CD4-positive, CD25-positive, alpha-beta regulatory T cell (primary cell): ENCODE results near the gene MRPL52. TPM values are rescaled to one million over a fixed set of nuclear protein-coding genes. Genes with fewer than 3 reads are reported as not detected.
A peak's percentile ranks its signal among the peaks of the same experiment; 100 is the strongest.

Experiments
- ATAC-seq, 2 donors: fragments of 150-1000 bp; cut with Tn5 transposase; one replicate each; pipeline ENCODE4 v1.10.0; 2021; ENCODE audit warnings: low read depth in 2 of 2, moderate number of reproducible peaks in 2 of 2, moderate library complexity in 1 of 2
- DNase-seq, 3 donors: peaks; one replicate each; pipeline versions ENCODE4 v3.0.0 to v3.0.0-alpha.2; 2012 to 2022; ENCODE audit warnings: mixed read lengths in 1 of 3
- H3K27ac ChIP-seq: one replicate; pipeline ENCODE4 v1.7.0; 2013; ENCODE audit warnings: mild to moderate bottlenecking, low read length; ENCODE audit not compliant: insufficient read depth, poor library complexity, severe bottlenecking
- H3K27me3 ChIP-seq: one replicate; pipeline ENCODE4 v1.7.0; 2013; ENCODE audit warnings: low read length; ENCODE audit not compliant: control insufficient read depth, insufficient read depth
- H3K36me3 ChIP-seq: one replicate; pipeline ENCODE4 v1.7.0; 2013; ENCODE audit warnings: mild to moderate bottlenecking, low read length, moderate library complexity; ENCODE audit not compliant: control insufficient read depth, insufficient read depth
- H3K4me1 ChIP-seq: 2 replicates; pipeline ENCODE4 v1.7.0; 2013; ENCODE audit warnings: mild to moderate bottlenecking, low read length; ENCODE audit not compliant: insufficient read depth, control insufficient read depth, poor library complexity, severe bottlenecking
- H3K4me3 ChIP-seq: one replicate; pipeline ENCODE4 v1.7.0; 2013; ENCODE audit warnings: low read depth, mild to moderate bottlenecking, low read length, moderate library complexity
- H3K9me3 ChIP-seq, 2 experiments: 1 replicate in 1 of 2; 2 replicates in 1 of 2; pipeline ENCODE4 v1.7.0; 2013; ENCODE audit warnings: low read length in 2 of 2, mild to moderate bottlenecking in 1 of 2, moderate library complexity in 1 of 2; ENCODE audit not compliant: control insufficient read depth in 2 of 2
- H3K27ac Mint-ChIP-seq, 3 donors: one replicate each; pipeline ENCODE4 v1.8.0; 2020 to 2022; ENCODE audit warnings: mild to moderate bottlenecking in 3 of 3, mixed read lengths in 3 of 3, moderate library complexity in 2 of 3
- H3K27me3 Mint-ChIP-seq: one replicate; pipeline ENCODE4 v1.8.0; 2022; ENCODE audit warnings: mild to moderate bottlenecking, mixed read lengths
- H3K36me3 Mint-ChIP-seq: one replicate; pipeline ENCODE4 v1.8.0; 2020; ENCODE audit warnings: mixed read lengths
- H3K4me1 Mint-ChIP-seq, 4 donors: one replicate each; pipeline ENCODE4 v1.8.0; 2020 to 2022; ENCODE audit warnings: mixed read lengths in 4 of 4, mild to moderate bottlenecking in 1 of 4
- H3K4me3 Mint-ChIP-seq, 4 donors: one replicate each; pipeline ENCODE4 v1.8.0; 2020 to 2022; ENCODE audit warnings: mild to moderate bottlenecking in 4 of 4, mixed read lengths in 4 of 4, moderate library complexity in 3 of 4
- H3K9me3 Mint-ChIP-seq, 7 donors: one replicate each; pipeline ENCODE4 v1.8.0; 2020 to 2022; ENCODE audit warnings: mixed read lengths in 7 of 7, mild to moderate bottlenecking in 3 of 7, moderate library complexity in 2 of 7
- polyA plus RNA-seq, 4 donors: library from polyadenylated mRNA; unstranded; fragments of 300-500 nt; fragmentation: Illumina TruSeq; gene quantifications; one replicate each; pipeline ENCODE4 v1.2.3, GENCODE V29; 2021
- total RNA-seq: library from RNA; stranded (reverse); gene quantifications from one replicate; pipeline ENCODE4 v1.2.3, GENCODE V29; 2022

Gene MRPL52
- total and polyA plus RNA-seq, 5 donors from 2014 or later = 35.7 to 148 (median 136) TPM

DNA sequence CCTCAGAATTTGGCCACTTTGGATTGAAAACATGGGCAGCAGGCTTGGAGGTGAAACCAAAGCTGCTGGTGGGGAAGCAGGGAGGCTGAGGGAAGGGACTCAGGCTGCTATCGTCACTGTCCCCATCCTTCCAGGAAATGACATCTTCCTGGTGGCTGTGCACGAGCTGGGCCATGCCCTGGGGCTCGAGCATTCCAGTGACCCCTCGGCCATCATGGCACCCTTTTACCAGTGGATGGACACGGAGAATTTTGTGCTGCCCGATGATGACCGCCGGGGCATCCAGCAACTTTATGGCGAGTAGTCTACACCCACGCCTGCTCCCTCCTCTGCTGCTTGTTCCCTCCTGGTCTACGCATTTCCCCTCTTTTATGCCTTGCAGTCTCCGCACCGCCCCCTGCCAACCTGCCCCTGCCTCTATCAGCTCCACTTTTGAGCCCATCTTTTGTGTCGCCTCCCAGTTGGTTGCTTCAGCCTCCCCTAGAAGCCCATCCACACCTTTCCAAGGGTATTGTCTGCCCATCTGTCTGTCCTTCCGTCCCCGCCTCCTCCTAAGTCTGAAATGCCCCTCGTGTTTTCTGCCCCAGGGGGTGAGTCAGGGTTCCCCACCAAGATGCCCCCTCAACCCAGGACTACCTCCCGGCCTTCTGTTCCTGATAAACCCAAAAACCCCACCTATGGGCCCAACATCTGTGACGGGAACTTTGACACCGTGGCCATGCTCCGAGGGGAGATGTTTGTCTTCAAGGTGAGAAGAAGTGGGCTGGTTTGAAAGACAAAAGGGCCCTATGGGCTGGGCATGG is 13.6 kb downstream of the MRPL52 start:
- peaks cover 25% of the 10 kb centered on the region for H3K27me3 Mint-ChIP-seq
- ATAC-seq (no peak), DNase-seq (no peak)
- H3K4me3 Mint-ChIP-seq = no peak overlapping the region
- no peaks in the 10 kb centered on the region for H3K9me3 Mint-ChIP-seq
- Histone ChIP-seq H3K36me3 (no peaks in the 10 kb centered on the region), H3K9me3 (no peaks in the 10 kb centered on the region), H3K4me1 (no peaks in the 10 kb centered on the region), H3K27me3 (no peaks in the 10 kb centered on the region), H3K27ac (no peak overlapping the region), H3K4me3 (no peak overlapping the region)
- H3K27ac Mint-ChIP-seq = peak overlapping the region in 1 of 3 donors; percentile 82
- H3K4me1 Mint-ChIP-seq = peaks cover 0 to 3% (median 0%) of the 10 kb centered on the region in 4 donors
- H3K36me3 Mint-ChIP-seq = no peaks in the 10 kb centered on the region

GRCh38 chr14:22844221-22845102 is 14.8 kb downstream of the MRPL52 start:
- Histone ChIP-seq H3K36me3 (no peaks in the 10 kb centered on the region), H3K27ac (no peak overlapping the region), H3K9me3 (no peaks in the 10 kb centered on the region), H3K27me3 (no peaks in the 10 kb centered on the region), H3K4me1 (no peaks in the 10 kb centered on the region), H3K4me3 (no peak overlapping the region)
- Mint-ChIP-seq H3K36me3 (no peaks in the 10 kb centered on the region), H3K4me1 (no peaks in the 10 kb centered on the region), H3K4me3 (no peak overlapping the region), H3K27ac (peak overlapping the region in 1 of 3 donors; percentile 26), H3K9me3 (no peaks in the 10 kb centered on the region), H3K27me3 (peaks cover 23% of the 10 kb centered on the region)
- DNase-seq (no peak), ATAC-seq (no peak)

- H3K27me3 Mint-ChIP-seq = peaks cover 20% of the 10 kb centered on the region
- no peak overlapping the region for H3K27ac Mint-ChIP-seq
- H3K27me3 ChIP-seq = no peaks in the 10 kb centered on the region
- no peak overlapping the region for H3K4me3 ChIP-seq
- no peaks in the 10 kb centered on the region for H3K36me3 Mint-ChIP-seq
- no peaks in the 10 kb centered on the region for H3K9me3 ChIP-seq
- H3K27ac ChIP-seq = no peak overlapping the region
- no peak for DNase-seq
- peaks cover 0 to 2% (median 0%) of the 10 kb centered on the region in 7 donors for H3K9me3 Mint-ChIP-seq
- no peaks in the 10 kb centered on the region for H3K36me3 ChIP-seq
- ATAC-seq = no peak
- H3K4me1 Mint-ChIP-seq = no peaks in the 10 kb centered on the region
- H3K4me1 ChIP-seq = no peaks in the 10 kb centered on the region
- H3K4me3 Mint-ChIP-seq = no peak overlapping the region
Observed at GRCh38 chr14:22845103-22845394, 15.4 kb downstream of the MRPL52 start.

GRCh38 chr14:22845821-22846625 is 16.3 kb downstream of the MRPL52 start:
- Mint-ChIP-seq H3K9me3 (peaks cover 0 to 2% (median 0%) of the 10 kb centered on the region in 7 donors), H3K4me3 (no peak overlapping the region), H3K27me3 (peaks cover 16% of the 10 kb centered on the region), H3K4me1 (no peaks in the 10 kb centered on the region), H3K27ac (no peak overlapping the region), H3K36me3 (no peaks in the 10 kb centered on the region)
- no peaks in the 10 kb centered on the region for H3K27me3 ChIP-seq
- DNase-seq = no peak
- H3K4me3 ChIP-seq = no peak overlapping the region
- H3K9me3 ChIP-seq = no peaks in the 10 kb centered on the region
- no peak overlapping the region for H3K27ac ChIP-seq
- ATAC-seq = no peak
- no peaks in the 10 kb centered on the region for H3K36me3 ChIP-seq
- H3K4me1 ChIP-seq = no peaks in the 10 kb centered on the region

DNA sequence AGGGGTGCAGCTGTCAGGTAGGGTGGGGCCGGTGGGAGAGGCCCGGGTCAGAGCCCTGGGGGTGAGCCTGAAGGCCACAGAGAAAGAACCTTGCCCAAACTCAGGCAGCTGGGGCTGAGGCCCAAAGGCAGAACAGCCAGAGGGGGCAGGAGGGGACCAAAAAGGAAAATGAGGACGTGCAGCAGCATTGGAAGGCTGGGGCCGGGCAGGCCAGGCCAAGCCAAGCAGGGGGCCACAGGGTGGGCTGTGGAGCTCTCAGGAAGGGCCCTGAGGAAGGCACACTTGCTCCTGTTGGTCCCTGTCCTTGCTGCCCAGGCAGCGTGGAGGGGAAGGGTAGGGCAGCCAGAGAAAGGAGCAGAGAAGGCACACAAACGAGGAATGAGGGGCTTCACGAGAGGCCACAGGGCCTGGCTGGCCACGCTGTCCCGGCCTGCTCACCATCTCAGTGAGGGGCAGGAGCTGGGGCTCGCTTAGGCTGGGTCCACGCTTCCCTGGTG is 17.2 kb downstream of the MRPL52 start:
- DNase-seq = no peak
- Mint-ChIP-seq H3K9me3 (peaks cover 0 to 2% (median 0%) of the 10 kb centered on the region in 7 donors), H3K4me1 (no peaks in the 10 kb centered on the region), H3K27me3 (peaks cover 16% of the 10 kb centered on the region), H3K27ac (no peak overlapping the region), H3K4me3 (no peak overlapping the region), H3K36me3 (no peaks in the 10 kb centered on the region)
- no peak for ATAC-seq
- Histone ChIP-seq H3K27me3 (no peaks in the 10 kb centered on the region), H3K9me3 (no peaks in the 10 kb centered on the region), H3K4me3 (no peak overlapping the region), H3K27ac (no peak overlapping the region), H3K4me1 (no peaks in the 10 kb centered on the region), H3K36me3 (no peaks in the 10 kb centered on the region)

DNA sequence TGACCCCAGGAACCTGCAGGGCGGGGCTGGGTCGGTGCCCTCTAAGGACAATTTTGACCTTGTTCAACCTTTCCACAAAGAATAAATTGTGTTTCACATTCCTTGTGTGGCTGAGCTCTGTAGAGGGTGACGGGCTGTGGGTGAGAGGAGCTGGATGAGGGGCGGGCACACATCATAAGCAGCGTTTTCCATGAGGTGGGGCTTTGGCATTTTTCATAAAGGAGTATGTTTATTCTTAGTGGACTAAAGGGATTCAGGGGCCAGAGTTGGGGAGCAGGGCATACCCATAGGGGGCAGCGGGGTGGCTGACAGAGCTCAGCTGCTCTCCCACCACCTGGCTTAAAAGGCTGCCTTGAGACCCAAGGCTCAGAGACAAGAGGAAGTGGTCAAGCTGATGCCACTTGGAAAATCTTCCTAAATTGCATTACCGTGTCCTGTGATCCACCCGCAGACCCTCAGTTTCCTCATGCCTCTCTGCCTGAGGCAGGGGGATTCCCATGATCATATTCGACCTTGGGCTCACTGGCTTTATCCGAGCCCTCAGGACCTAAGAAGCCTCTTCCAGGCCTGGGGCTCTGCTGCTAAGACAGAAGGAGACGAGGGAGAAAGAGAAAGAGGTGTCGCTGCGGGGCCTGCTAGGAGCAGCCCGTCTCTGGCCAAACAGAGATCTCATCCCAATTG is 18.1 kb downstream of the MRPL52 start:
- Histone ChIP-seq H3K9me3 (no peaks in the 10 kb centered on the region), H3K4me3 (no peak overlapping the region), H3K27me3 (no peaks in the 10 kb centered on the region), H3K36me3 (no peaks in the 10 kb centered on the region), H3K4me1 (peaks cover 1% of the 10 kb centered on the region), H3K27ac (no peak overlapping the region)
- DNase-seq (no peak), ATAC-seq (no peak)
- Mint-ChIP-seq H3K4me1 (peaks cover 0 to 2% (median under 1%) of the 10 kb centered on the region in 4 donors), H3K27me3 (peaks cover 16% of the 10 kb centered on the region), H3K36me3 (no peaks in the 10 kb centered on the region), H3K9me3 (peaks cover 0 to 2% (median 0%) of the 10 kb centered on the region in 7 donors), H3K27ac (no peak overlapping the region), H3K4me3 (no peak overlapping the region)
